ENCODE results near the gene TSACC.

Gene TSACC

GRCh38 chr1:156338180-156338976 lies at the start of gene TSACC, which contains the start of gene CCT3:
Gene TSACC (plus strand): TSS chr1:156338526. CDS start chr1:156339758, 1,232 bp downstream.
Gene CCT3 (minus strand): TSS chr1:156338292. CDS start chr1:156338184, 108 bp downstream.
- H3K4me1 ChIP-seq, result peaks cover 7% of the 10 kb centered on the region
- DNase-seq (ENCODE audit: low spot score in 2 of 2), result peak; percentile 99
- peak within 1 kb of the TSS; percentile 82 for H3K4me3 ChIP-seq
- peaks cover 36% of the 10 kb centered on the region for H3K36me3 ChIP-seq (replicated peaks)
- no peaks in the 10 kb centered on the region for H3K27me3 ChIP-seq (ENCODE audit: low read depth)
- no peaks in the 10 kb centered on the region for H3K9me3 ChIP-seq
- in situ Hi-C loops (cut with MboI; ENCODE audit: low sequenced_read_pairs), result no loop called here

GRCh38 chr1:156289857-156290256 lies 48.5 kb upstream of the TSACC start:
- no peaks in the 10 kb centered on the region for H3K9me3 ChIP-seq
- no peak overlapping the region for H3K4me3 ChIP-seq
- no peak for DNase-seq (ENCODE audit: low spot score in 2 of 2)
- H3K27me3 ChIP-seq (ENCODE audit: low read depth), result no peaks in the 10 kb centered on the region
- in situ Hi-C loops (cut with MboI; ENCODE audit: low sequenced_read_pairs), result no loop called here
- no peaks in the 10 kb centered on the region for H3K4me1 ChIP-seq
- H3K36me3 ChIP-seq (replicated peaks), result peaks cover 3% of the 10 kb centered on the region

DNA sequence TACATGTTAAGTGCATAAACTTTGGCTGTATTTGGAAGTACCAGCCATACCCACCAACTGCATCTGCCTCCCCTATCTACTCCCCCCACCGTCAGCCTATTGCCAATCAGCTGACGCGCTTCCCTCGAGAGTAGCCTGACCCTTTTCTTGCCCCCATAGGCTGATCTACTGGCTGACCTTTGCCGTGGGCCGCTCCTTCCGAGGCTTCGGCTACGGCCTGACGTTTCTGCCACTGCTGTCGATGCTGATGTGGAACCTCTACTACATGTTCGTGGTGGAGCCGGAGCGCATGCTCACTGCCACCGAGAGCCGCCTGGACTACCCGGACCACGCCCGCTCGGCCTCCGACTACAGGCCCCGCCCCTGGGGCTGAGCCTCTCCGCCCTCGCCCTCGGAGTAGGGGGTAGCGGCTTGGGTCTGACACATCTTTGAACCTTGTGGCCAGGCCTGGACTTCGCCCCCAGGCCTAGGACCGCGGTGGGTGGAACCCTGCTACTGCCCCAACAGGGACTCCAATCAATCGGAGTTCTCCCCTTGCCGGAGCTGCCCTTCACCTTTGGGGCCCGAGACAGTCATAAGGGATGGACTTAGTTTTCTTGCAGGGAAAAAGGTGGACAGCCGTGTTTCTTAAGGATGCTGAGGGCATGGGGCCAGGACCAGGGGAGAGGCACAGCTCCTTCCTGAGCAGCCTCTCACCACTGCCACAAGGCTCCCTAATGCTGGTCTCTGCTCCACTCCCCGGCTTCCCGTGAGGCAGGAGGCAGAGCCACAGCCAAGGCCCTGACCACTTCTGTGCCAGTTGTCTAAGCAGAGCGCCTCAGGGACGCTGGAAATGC lies 46.9 kb upstream of the TSACC start:
- Histone ChIP-seq H3K36me3 (replicated peaks) (peaks cover 3% of the 10 kb centered on the region), H3K4me1 (no peaks in the 10 kb centered on the region), H3K4me3 (no peak overlapping the region), H3K9me3 (no peaks in the 10 kb centered on the region), H3K27me3 (ENCODE audit: low read depth) (no peaks in the 10 kb centered on the region)
- in situ Hi-C loops (cut with MboI; ENCODE audit: low sequenced_read_pairs), result no loop called here
- DNase-seq (ENCODE audit: low spot score in 2 of 2), result no peak

DNA sequence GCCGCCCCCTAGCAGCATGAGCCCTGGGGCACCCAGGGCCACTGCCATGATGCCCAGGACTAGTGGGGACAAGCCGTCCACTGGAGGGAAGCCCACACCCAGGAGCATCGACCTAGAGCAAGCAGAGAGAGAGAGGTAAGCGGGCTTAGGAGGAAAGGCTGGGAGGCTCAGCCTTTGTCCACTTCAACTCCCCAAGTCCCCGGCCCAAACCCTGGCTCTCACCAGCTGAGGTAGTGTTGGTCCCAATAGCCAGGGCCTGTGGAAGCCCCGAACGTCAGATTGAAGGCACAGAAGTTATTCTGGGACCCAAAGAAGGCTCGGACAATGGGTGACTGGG lies 45.3 kb upstream of the TSACC start:
- H3K4me1 ChIP-seq, result no peaks in the 10 kb centered on the region
- in situ Hi-C loops (cut with MboI; ENCODE audit: low sequenced_read_pairs), result no loop called here
- H3K4me3 ChIP-seq, result no peak overlapping the region
- H3K27me3 ChIP-seq (ENCODE audit: low read depth), result no peaks in the 10 kb centered on the region
- no peaks in the 10 kb centered on the region for H3K9me3 ChIP-seq
- H3K36me3 ChIP-seq (replicated peaks), result peaks cover 3% of the 10 kb centered on the region
- no peak for DNase-seq (ENCODE audit: low spot score in 2 of 2)

DNA sequence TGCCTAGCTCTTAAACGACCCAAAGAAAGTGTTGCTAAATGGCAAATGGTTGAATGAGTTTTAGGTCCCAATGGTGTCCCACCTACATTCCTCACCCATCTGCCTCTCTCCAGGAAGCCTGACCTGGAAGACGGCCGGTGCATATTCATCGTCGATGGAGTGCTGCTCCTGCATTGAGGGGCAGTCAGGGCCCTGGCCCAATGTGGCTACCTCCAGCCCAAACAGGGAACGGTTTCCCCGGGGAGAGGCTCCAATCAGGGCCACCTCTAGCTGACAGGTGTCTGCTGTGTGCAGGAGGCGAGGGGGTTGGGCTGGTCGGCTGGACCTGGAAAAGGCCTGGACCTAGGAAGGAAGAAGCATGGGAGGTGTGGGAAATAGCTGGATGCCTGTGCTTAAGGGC lies 44.4 kb upstream of the TSACC start:
- no peaks in the 10 kb centered on the region for H3K27me3 ChIP-seq (ENCODE audit: low read depth)
- H3K4me3 ChIP-seq, result no peak overlapping the region
- in situ Hi-C loops (cut with MboI; ENCODE audit: low sequenced_read_pairs), result no loop called here
- H3K9me3 ChIP-seq, result no peaks in the 10 kb centered on the region
- peaks cover 3% of the 10 kb centered on the region for H3K36me3 ChIP-seq (replicated peaks)
- H3K4me1 ChIP-seq, result no peaks in the 10 kb centered on the region
- DNase-seq (ENCODE audit: low spot score in 2 of 2), result no peak

GRCh38 chr1:156295391-156295947 lies 42.9 kb upstream of the TSACC start, which contains the start of gene GLMP:
Gene GLMP (minus strand): TSS chr1:156295679. CDS start chr1:156295645, 34 bp downstream.
- Histone ChIP-seq H3K36me3 (replicated peaks) (peaks cover 3% of the 10 kb centered on the region; the same call in 1 of the 2 replicates), H3K4me3 (no peak within 1 kb of the TSS), H3K4me1 (no peaks in the 10 kb centered on the region), H3K27me3 (ENCODE audit: low read depth) (no peaks in the 10 kb centered on the region), H3K9me3 (no peaks in the 10 kb centered on the region)
- no peak for DNase-seq (ENCODE audit: low spot score in 2 of 2)
- in situ Hi-C loops (cut with MboI; ENCODE audit: low sequenced_read_pairs), result no loop called here

DNA sequence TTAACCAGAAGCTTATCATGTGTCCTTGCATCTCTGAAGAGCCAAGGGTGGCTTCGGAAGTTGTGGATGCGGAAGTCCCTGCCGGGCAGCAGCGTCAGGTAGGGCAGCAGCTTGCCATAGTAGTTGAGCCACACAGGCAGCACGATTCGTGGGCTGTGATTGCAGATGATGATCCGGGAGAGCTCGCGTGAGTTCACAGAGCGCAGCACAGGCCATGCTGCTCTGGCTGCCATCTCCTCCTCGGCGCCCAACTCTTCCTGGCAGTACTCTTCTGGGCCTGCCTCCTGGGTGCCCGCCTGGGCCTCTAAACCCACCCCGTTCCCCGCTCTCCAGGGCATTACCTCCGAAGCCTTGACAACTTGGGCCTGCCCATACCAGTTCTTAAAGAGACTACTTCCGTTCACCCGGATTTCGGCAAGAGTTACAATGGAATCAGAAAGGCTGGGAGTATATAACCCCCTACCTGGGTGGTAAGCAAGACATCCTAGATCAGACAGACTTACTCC lies 39.4 kb upstream of the TSACC start, which contains the start of gene VHLL:
TSS of gene VHLL (minus strand) at position 456 of the 506 bp plus-strand sequence. CDS start at position 338, 118 bp downstream.
- in situ Hi-C loops (cut with MboI; ENCODE audit: low sequenced_read_pairs), result no loop called here
- Histone ChIP-seq H3K4me1 (no peaks in the 10 kb centered on the region), H3K27me3 (ENCODE audit: low read depth) (no peaks in the 10 kb centered on the region), H3K9me3 (no peaks in the 10 kb centered on the region), H3K36me3 (replicated peaks) (peaks cover 11% of the 10 kb centered on the region; the same call in 1 of the 2 replicates), H3K4me3 (no peak within 1 kb of the TSS)
- DNase-seq (ENCODE audit: low spot score in 2 of 2), result no peak

DNA sequence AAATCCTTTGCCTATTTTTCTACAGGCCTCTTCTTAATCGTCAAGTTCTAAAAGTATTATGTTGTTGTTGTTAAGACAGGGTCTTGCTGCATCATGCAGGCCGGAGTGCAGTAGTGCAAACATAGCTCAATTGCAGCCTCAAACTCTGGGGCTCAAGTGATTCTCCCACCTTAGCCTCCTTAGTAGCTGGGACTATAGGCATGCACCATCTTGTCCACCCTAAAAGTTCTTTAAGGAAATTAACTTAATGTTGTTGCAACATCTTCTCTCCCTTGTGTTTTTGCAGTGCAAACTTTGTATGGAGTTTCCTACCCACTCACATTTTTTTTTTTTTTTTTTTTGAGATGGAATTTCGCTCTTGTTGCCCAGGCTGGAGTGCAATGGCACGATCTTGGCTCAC lies 35.1 kb upstream of the TSACC start:
- no peak for DNase-seq (ENCODE audit: low spot score in 2 of 2)
- in situ Hi-C loops (cut with MboI; ENCODE audit: low sequenced_read_pairs), result loop anchor here (10.0 kb wide), 1 partner anchor 388 kb away; the partner anchor contains the start of gene RIT1
- Histone ChIP-seq H3K27me3 (ENCODE audit: low read depth) (no peaks in the 10 kb centered on the region), H3K4me3 (no peak overlapping the region), H3K36me3 (replicated peaks) (peaks cover 44% of the 10 kb centered on the region), H3K9me3 (no peaks in the 10 kb centered on the region), H3K4me1 (no peaks in the 10 kb centered on the region)

DNA sequence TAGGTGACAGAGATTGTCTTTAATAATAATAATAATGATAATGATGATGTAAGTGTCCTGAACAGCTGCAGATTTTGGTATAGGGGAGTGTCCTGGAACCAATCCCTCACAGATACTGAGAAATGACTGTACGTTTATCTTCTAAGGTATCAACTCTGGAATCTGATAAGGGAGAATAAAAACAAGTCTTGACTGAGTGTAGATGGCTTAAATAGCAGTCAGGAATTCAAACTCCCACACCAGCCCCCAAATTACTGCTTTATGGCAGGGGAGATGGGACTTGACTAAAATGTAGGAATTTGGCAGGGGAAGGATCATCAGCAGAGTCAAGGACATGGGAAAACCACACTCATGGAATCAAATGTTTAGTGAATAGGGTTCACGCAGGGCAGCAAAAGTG lies 33.1 kb upstream of the TSACC start:
- Histone ChIP-seq H3K36me3 (replicated peaks) (peaks cover 64% of the 10 kb centered on the region), H3K4me1 (no peaks in the 10 kb centered on the region), H3K27me3 (ENCODE audit: low read depth) (no peaks in the 10 kb centered on the region), H3K4me3 (no peak overlapping the region), H3K9me3 (no peaks in the 10 kb centered on the region)
- no peak for DNase-seq (ENCODE audit: low spot score in 2 of 2)
- in situ Hi-C loops (cut with MboI; ENCODE audit: low sequenced_read_pairs), result loop anchor here (10.0 kb wide), 1 partner anchor 390 kb away; the partner anchor contains the start of gene RIT1

DNA sequence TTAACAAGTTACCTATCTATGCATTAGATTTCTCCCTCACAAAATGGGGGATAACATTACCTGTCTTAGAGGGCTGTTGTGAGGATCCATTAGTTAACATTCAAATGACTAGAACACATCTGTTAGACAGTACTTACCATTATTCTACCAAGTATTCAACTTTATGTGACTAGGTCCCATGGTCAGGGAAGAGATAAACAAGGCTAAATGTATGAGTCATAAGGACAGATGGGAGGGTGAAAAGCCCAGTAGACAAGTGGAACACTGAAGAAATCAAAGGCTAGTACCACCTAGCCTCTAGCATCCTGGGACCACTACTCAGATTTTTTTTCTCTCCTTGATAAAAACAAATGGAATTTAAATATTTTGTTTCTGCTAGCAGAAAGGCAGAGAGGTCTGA lies 30.2 kb upstream of the TSACC start:
- Histone ChIP-seq H3K4me3 (no peak overlapping the region), H3K36me3 (replicated peaks) (peaks cover 90% of the 10 kb centered on the region), H3K4me1 (no peaks in the 10 kb centered on the region), H3K27me3 (ENCODE audit: low read depth) (no peaks in the 10 kb centered on the region), H3K9me3 (no peaks in the 10 kb centered on the region)
- no peak for DNase-seq (ENCODE audit: low spot score in 2 of 2)
- in situ Hi-C loops (cut with MboI; ENCODE audit: low sequenced_read_pairs), result loop anchor here (10.0 kb wide), 1 partner anchor 393 kb away; the partner anchor contains the start of gene RIT1

- H3K27me3 ChIP-seq (ENCODE audit: low read depth), result no peaks in the 10 kb centered on the region
- H3K36me3 ChIP-seq (replicated peaks), result peaks cover 97% of the 10 kb centered on the region
- in situ Hi-C loops (cut with MboI; ENCODE audit: low sequenced_read_pairs), result no loop called here
- H3K9me3 ChIP-seq, result no peaks in the 10 kb centered on the region
- no peak for DNase-seq (ENCODE audit: low spot score in 2 of 2)
- no peak overlapping the region for H3K4me3 ChIP-seq
- H3K4me1 ChIP-seq, result no peaks in the 10 kb centered on the region
Observed at GRCh38 chr1:156310962-156311361, 27.4 kb upstream of the TSACC start.

GRCh38 chr1:156316909-156317308 lies 21.4 kb upstream of the TSACC start:
- no peaks in the 10 kb centered on the region for H3K4me1 ChIP-seq
- H3K4me3 ChIP-seq, result no peak overlapping the region
- in situ Hi-C loops (cut with MboI; ENCODE audit: low sequenced_read_pairs), result no loop called here
- H3K9me3 ChIP-seq, result no peaks in the 10 kb centered on the region
- DNase-seq (ENCODE audit: low spot score in 2 of 2), result no peak
- no peaks in the 10 kb centered on the region for H3K27me3 ChIP-seq (ENCODE audit: low read depth)
- peaks cover 97% of the 10 kb centered on the region for H3K36me3 ChIP-seq (replicated peaks)

DNA sequence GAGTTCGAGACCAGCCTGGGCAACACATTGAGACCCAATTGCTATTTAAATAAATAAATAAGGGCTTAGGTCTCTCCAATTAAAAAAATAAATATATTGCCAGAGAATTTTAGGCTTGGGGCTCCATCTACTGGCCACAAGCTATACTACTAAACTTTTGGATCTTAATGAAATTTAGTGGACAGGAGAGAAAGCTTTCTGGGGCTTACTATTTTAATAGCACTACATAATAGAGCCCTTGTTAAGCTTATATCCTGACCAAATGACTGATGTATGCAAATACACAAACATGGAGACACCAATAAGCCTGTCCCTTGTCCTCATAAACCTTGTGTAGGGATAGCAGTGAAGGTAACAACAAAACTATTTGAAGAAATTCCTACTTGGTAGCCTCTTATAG lies 18.7 kb upstream of the TSACC start:
- peaks cover 96% of the 10 kb centered on the region for H3K36me3 ChIP-seq (replicated peaks)
- DNase-seq (ENCODE audit: low spot score in 2 of 2), result peak; percentile 20 to 33
- in situ Hi-C loops (cut with MboI; ENCODE audit: low sequenced_read_pairs), result loop anchor here (10.0 kb wide), 1 partner anchor 395 kb away; no protein-coding TSS in a partner anchor

More for the DNA sequence above, 18.7 kb upstream of the TSACC start:
- H3K4me3 ChIP-seq, result no peak overlapping the region
- H3K4me1 ChIP-seq, result no peaks in the 10 kb centered on the region
- no peaks in the 10 kb centered on the region for H3K27me3 ChIP-seq (ENCODE audit: low read depth)
- no peaks in the 10 kb centered on the region for H3K9me3 ChIP-seq

All from HAP-1 (cell line).